A673 (cell line): Measurements from ENCODE around the gene TACC3. TPM values are rescaled to one million over a fixed set of nuclear protein-coding genes. Genes with fewer than 3 reads are reported as not detected.

Experiments used
- BruUV-seq: library from RNA; stranded (reverse); fragments of 400-500 nt; replicated peaks from 2 replicates; lab custom pipeline; 2021; lab: Mats Ljungman, UMichigan
- CTCF ChIA-PET: fragments of 300-600 bp; sonication (Branson Sonifier 250); formaldehyde crosslinking; loops from one replicate; lab custom pipeline; 2022; ENCODE audit warnings: antibody characterized with exemption; lab: Charles Lee
- POLR2A ChIA-PET: fragments of 300-600 bp; sonication (Branson Sonifier 250); formaldehyde crosslinking; loops from one replicate; lab custom pipeline; 2022; ENCODE audit warnings: antibody characterized with exemption; ENCODE audit not compliant: low non-redundant PET; lab: Charles Lee
- DNase-seq: peaks from one replicate; pipeline ENCODE4 v3.0.0-alpha.2; 2015; ENCODE audit warnings: low spot score
- H3K27ac ChIP-seq: fragments of 200-600 bp; sonication (generic); 2 replicates; pipeline ENCODE4 v1.5.1; 2016; ENCODE audit warnings: mixed run types, low read depth, mild to moderate bottlenecking, mixed read lengths, antibody characterized with exemption, low read length; ENCODE audit not compliant: poor library complexity, severe bottlenecking
- H3K27me3 ChIP-seq: fragments of 200-600 bp; sonication (generic); replicated peaks from 2 replicates; pipeline ENCODE4 v1.6.1; 2017; ENCODE audit warnings: mixed run types, low read depth, mild to moderate bottlenecking, mixed read lengths, antibody characterized with exemption, low read length; ENCODE audit not compliant: insufficient read depth, poor library complexity
- H3K36me3 ChIP-seq: fragments of 200-600 bp; sonication (generic); 2 replicates; pipeline ENCODE4 v1.6.1; 2016; ENCODE audit warnings: mixed run types, mild to moderate bottlenecking, mixed read lengths, antibody characterized with exemption, low read length; ENCODE audit not compliant: insufficient read depth, poor library complexity, severe bottlenecking
- H3K4me1 ChIP-seq: fragments of 200-600 bp; sonication (generic); 2 replicates; pipeline ENCODE4 v1.6.1; 2017; ENCODE audit warnings: mixed run types, mild to moderate bottlenecking, mixed read lengths, antibody characterized with exemption, low read length; ENCODE audit not compliant: insufficient read depth, poor library complexity, severe bottlenecking
- H3K4me3 ChIP-seq: fragments of 200-600 bp; sonication (generic); 2 replicates; pipeline ENCODE4 v1.5.1; 2016; ENCODE audit warnings: low read depth, mixed run types, mild to moderate bottlenecking, mixed read lengths, low read length; ENCODE audit not compliant: poor library complexity, severe bottlenecking
- H3K9me3 ChIP-seq: fragments of 200-600 bp; sonication (generic); 2 replicates; pipeline ENCODE4 v1.6.1; 2016; ENCODE audit warnings: mixed run types, low read depth, mild to moderate bottlenecking, mixed read lengths, antibody characterized with exemption, low read length; ENCODE audit not compliant: poor library complexity, severe bottlenecking
- CTCF ChIP-seq: fragments of 300-800, 200-600 bp; sonication (generic); conservative IDR thresholded peaks from 2 replicates; pipeline ENCODE4 v1.5.1; 2017; ENCODE audit warnings: low read depth, mild to moderate bottlenecking, antibody characterized with exemption, low read length, moderate library complexity, mixed read lengths
- EZH2 ChIP-seq: fragments of 200-600 bp; sonication (generic); IDR thresholded peaks from 2 replicates; pipeline ENCODE4 v1.6.1; 2017; ENCODE audit warnings: borderline replicate concordance, low read depth, mild to moderate bottlenecking, mixed read lengths, antibody characterized with exemption, low read length; ENCODE audit not compliant: poor library complexity, severe bottlenecking
- intact Hi-C: fragments of 100-400 bp; cut with micrococcal nuclease; formaldehyde crosslinking; loops from one replicate; pipeline ENCODE4 v1.10.0; 2022; ENCODE audit not compliant: unreplicated experiment
- total RNA-seq: library from RNA; stranded (reverse); gene quantifications from 2 replicates; pipeline ENCODE4 v1.2.3, GENCODE V29; 2021

The TACC3 gene
- total RNA-seq, 1 experiment from 2014 or later = 246 TPM

DNA sequence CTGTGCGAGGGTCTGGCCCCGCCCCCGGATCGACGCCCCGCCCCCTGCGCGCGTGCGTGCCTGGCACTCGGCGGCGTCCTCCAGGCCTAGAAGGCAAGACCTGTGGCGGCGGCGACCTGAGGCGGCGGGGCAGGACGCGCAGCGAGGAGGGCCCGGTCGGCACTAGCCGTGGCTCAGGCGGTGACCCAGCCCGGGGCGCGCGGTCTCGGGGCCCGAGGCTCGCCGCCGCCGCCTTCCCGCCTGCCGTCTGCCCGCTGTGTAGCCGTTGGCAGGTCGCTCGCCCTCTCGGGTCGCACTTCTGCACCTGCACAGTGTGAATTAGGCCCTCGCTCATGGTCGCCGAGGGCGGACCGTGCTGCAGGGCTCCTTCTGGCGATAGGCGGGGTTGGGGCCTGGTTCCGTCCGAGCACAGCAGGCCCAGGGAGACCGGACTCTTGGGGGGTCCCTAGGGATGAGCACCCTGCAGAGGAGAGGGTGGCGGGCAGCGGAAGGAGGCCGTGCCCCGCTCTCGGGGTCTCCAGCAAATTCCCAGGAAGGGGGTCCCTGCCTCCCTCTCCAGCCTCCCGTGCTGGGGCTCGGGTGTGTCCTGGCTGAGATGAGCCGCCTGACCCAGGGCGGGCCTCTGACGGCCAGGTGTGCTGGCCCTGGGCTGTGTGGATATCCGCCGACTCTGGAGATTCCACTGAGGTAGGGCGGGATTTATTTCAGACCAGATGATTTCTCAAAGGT, 36.7 kb upstream of the TACC3 start:
- TF ChIP-seq EZH2 (no peak), CTCF (no peak)
- no TSS peak for BruUV-seq
- DNase-seq = no peak
- no peaks in the 10 kb centered on the region for H3K4me1 ChIP-seq
- intact Hi-C loops = no loop called here
- H3K27me3 ChIP-seq = no peaks in the 10 kb centered on the region
- H3K4me3 ChIP-seq = no peak overlapping the region
- ChIA-PET CTCF (no interaction called here), POLR2A (no interaction called here)
- no peaks in the 10 kb centered on the region for H3K9me3 ChIP-seq
- no peak overlapping the region for H3K27ac ChIP-seq
- H3K36me3 ChIP-seq = no peaks in the 10 kb centered on the region

- no peak overlapping the region for H3K27ac ChIP-seq
- TF ChIP-seq EZH2 = no peak
- TF ChIP-seq CTCF = no peak
- no peaks in the 10 kb centered on the region for H3K4me1 ChIP-seq
- ChIA-PET CTCF (interaction anchor here (0.6 kb wide), 1 partner anchor 41 kb away, joined by 3 read pairs; no protein-coding TSS in a partner anchor), POLR2A (no interaction called here)
- H3K27me3 ChIP-seq = no peaks in the 10 kb centered on the region
- peak; percentile 23 for DNase-seq
- no peak overlapping the region for H3K4me3 ChIP-seq
- intact Hi-C loops = no loop called here
- peaks cover 4% of the 10 kb centered on the region for H3K36me3 ChIP-seq
- BruUV-seq = no TSS peak
- no peaks in the 10 kb centered on the region for H3K9me3 ChIP-seq
These were observed 35.8 kb upstream of the TACC3 start for GRCh38 chr4:1685235-1686150.

GRCh38 chr4:1686440-1687036, 34.8 kb upstream of the TACC3 start:
- Histone ChIP-seq H3K27me3 (no peaks in the 10 kb centered on the region), H3K4me1 (no peaks in the 10 kb centered on the region), H3K9me3 (no peaks in the 10 kb centered on the region), H3K4me3 (no peak overlapping the region), H3K36me3 (peaks cover 15% of the 10 kb centered on the region), H3K27ac (no peak overlapping the region)
- POLR2A ChIA-PET = no interaction called here
- TF ChIP-seq CTCF (no peak), EZH2 (no peak)
- BruUV-seq = no TSS peak
- peak; percentile 17 for DNase-seq
- intact Hi-C loops = no loop called here
- CTCF ChIA-PET = no interaction called here
